Mesenchymal stem cell (in vitro differentiated cells and primary cell): Measurements from ENCODE around the gene NIN.
A peak's percentile ranks its signal among the peaks of the same experiment; 100 is the strongest.

ENCODE experiments used
- DNase-seq: peaks from one replicate; pipeline ENCODE4 v3.0.0-alpha.2; 2013
- H2AFZ ChIP-seq: one replicate; pipeline ENCODE4 v1.6.1; 2013; ENCODE audit warnings: low read depth, mild to moderate bottlenecking, control low read depth, inconsistent platforms, low read length, moderate library complexity
- H2AK5ac ChIP-seq: 2 replicates; pipeline ENCODE4 v1.6.1; 2013; ENCODE audit warnings: low read length, moderate library complexity, mild to moderate bottlenecking, inconsistent platforms; ENCODE audit not compliant: severe bottlenecking
- H2BK120ac ChIP-seq: one replicate; pipeline ENCODE4 v1.6.1; 2013; ENCODE audit warnings: low read depth, mild to moderate bottlenecking, inconsistent platforms, low read length, moderate library complexity
- H2BK12ac ChIP-seq, 2 experiments: one replicate each; pipeline ENCODE4 v1.6.1; 2013; ENCODE audit warnings: inconsistent platforms in 2 of 2, low read length in 2 of 2, mild to moderate bottlenecking in 2 of 2, moderate library complexity in 2 of 2, control low read depth in 1 of 2
- H2BK15ac ChIP-seq: one replicate; pipeline ENCODE4 v1.6.1; 2013; ENCODE audit warnings: mild to moderate bottlenecking, low read depth, inconsistent platforms; ENCODE audit not compliant: poor library complexity, severe bottlenecking
- H2BK5ac ChIP-seq: 2 replicates; pipeline ENCODE4 v1.6.1; 2013; ENCODE audit warnings: low read depth, mild to moderate bottlenecking, low read length, control low read depth, inconsistent platforms; ENCODE audit not compliant: poor library complexity, severe bottlenecking
- H3K14ac ChIP-seq, 2 experiments: one replicate each; pipeline ENCODE4 v1.6.1; 2013; ENCODE audit warnings: inconsistent platforms in 2 of 2, low read length in 2 of 2, control low read depth in 1 of 2, mild to moderate bottlenecking in 1 of 2, moderate library complexity in 1 of 2
- H3K18ac ChIP-seq, 2 experiments: one replicate each; pipeline ENCODE4 v1.6.1; 2013; ENCODE audit warnings: inconsistent platforms in 2 of 2, low read length in 2 of 2, control low read depth in 1 of 2, low read depth in 1 of 2, mild to moderate bottlenecking in 1 of 2
- H3K23ac ChIP-seq, 2 experiments: one replicate each; pipeline ENCODE4 v1.6.1; 2013; ENCODE audit warnings: inconsistent platforms in 2 of 2, low read length in 2 of 2, mild to moderate bottlenecking in 2 of 2, moderate library complexity in 2 of 2, control low read depth in 1 of 2
- H3K27ac ChIP-seq: 2 replicates; pipeline ENCODE4 v1.5.1; 2013; ENCODE audit warnings: mild to moderate bottlenecking, moderate library complexity, low read length, control low read depth, inconsistent platforms; ENCODE audit not compliant: poor library complexity, severe bottlenecking
- H3K27me3 ChIP-seq, 2 experiments: 2 replicates each; pipeline versions ENCODE4 v1.6.1 to v1.7.0; 2013; ENCODE audit warnings: low read length in 2 of 2, mild to moderate bottlenecking in 2 of 2, moderate library complexity in 2 of 2, control low read depth in 1 of 2, inconsistent platforms in 1 of 2; ENCODE audit not compliant: control insufficient read depth in 1 of 2, insufficient read depth in 1 of 2
- H3K36me3 ChIP-seq, 2 experiments: 2 replicates each; pipeline versions ENCODE4 v1.6.1 to v1.7.0; 2013; ENCODE audit warnings: low read length in 2 of 2, control low read depth in 1 of 2, inconsistent platforms in 1 of 2, low read depth in 1 of 2, mild to moderate bottlenecking in 1 of 2; ENCODE audit not compliant: insufficient read depth in 2 of 2, control insufficient read depth in 1 of 2
- H3K4ac ChIP-seq, 2 experiments: one replicate each; pipeline ENCODE4 v1.6.1; 2013; ENCODE audit warnings: inconsistent platforms in 2 of 2, low read length in 2 of 2, mild to moderate bottlenecking in 2 of 2, moderate library complexity in 2 of 2, control low read depth in 1 of 2, low read depth in 1 of 2
- H3K4me1 ChIP-seq: 2 replicates; pipeline ENCODE4 v1.6.1; 2013; ENCODE audit warnings: low read depth, low read length, control low read depth; ENCODE audit not compliant: control insufficient read depth, insufficient read depth
- H3K4me2 ChIP-seq: 2 replicates; pipeline ENCODE4 v1.6.1; 2013; ENCODE audit warnings: low read length, mild to moderate bottlenecking, inconsistent platforms; ENCODE audit not compliant: poor library complexity, severe bottlenecking
- H3K4me3 ChIP-seq, 2 experiments: 2 replicates each; pipeline versions ENCODE4 v1.5.1 to v1.7.0; 2013; ENCODE audit warnings: low read length in 2 of 2, mild to moderate bottlenecking in 2 of 2, control low read depth in 1 of 2, low read depth in 1 of 2; ENCODE audit not compliant: insufficient read depth in 1 of 2
- H3K79me1 ChIP-seq: replicated peaks from 2 replicates; pipeline ENCODE4 v1.6.1; 2013; ENCODE audit warnings: mild to moderate bottlenecking, control low read depth, low read length, inconsistent platforms; ENCODE audit not compliant: poor library complexity, severe bottlenecking
- H3K9ac ChIP-seq: 2 replicates; pipeline ENCODE4 v1.7.0; 2013; ENCODE audit warnings: mild to moderate bottlenecking, low read length, moderate library complexity
- H3K9me3 ChIP-seq: 2 replicates; pipeline ENCODE4 v1.7.0; 2013; ENCODE audit warnings: mild to moderate bottlenecking, low read length; ENCODE audit not compliant: control insufficient read depth
- H4K8ac ChIP-seq: one replicate; pipeline ENCODE4 v1.6.1; 2013; ENCODE audit warnings: inconsistent platforms, mild to moderate bottlenecking, low read length, moderate library complexity
- H4K91ac ChIP-seq: one replicate; pipeline ENCODE4 v1.6.1; 2013; ENCODE audit warnings: mild to moderate bottlenecking, low read length, inconsistent platforms
- WGBS: methylation state at CpG from one replicate; pipeline ENCODE4 v1.1.7; 2013; ENCODE audit warnings: mixed read lengths; 5-methylcytosine and 5-hydroxymethylcytosine counted together

NIN gene

GRCh38 chr14:50768680-50769079 is 62.3 kb downstream of the NIN start:
- no peak overlapping the region for H3K4me2 ChIP-seq
- H3K9ac ChIP-seq = no peak overlapping the region
- 39% methylated on average over 3 of the region's 3 CpGs for WGBS
- H2BK120ac ChIP-seq = no peak overlapping the region
- no peak overlapping the region for H3K4ac ChIP-seq
- no peak overlapping the region for H2BK12ac ChIP-seq
- H2AK5ac ChIP-seq = no peak overlapping the region
- peaks cover 6% of the 10 kb centered on the region for H3K4me1 ChIP-seq
- H2BK15ac ChIP-seq = no peak overlapping the region
- H3K18ac ChIP-seq = no peak overlapping the region
- H3K36me3 ChIP-seq = peaks cover 23 to 55% of the 10 kb centered on the region in 2 experiments
- no peak overlapping the region for H3K14ac ChIP-seq
- H3K9me3 ChIP-seq = no peaks in the 10 kb centered on the region
- no peak overlapping the region for H2AFZ ChIP-seq
- no peak overlapping the region for H3K4me3 ChIP-seq
- peak overlapping the region; percentile 1 for H3K27ac ChIP-seq
- H4K8ac ChIP-seq = no peak overlapping the region
- H2BK5ac ChIP-seq = no peak overlapping the region
- peak; percentile 31 for DNase-seq
- no peak overlapping the region for H3K23ac ChIP-seq
- H3K79me1 ChIP-seq = peaks cover 2% of the 10 kb centered on the region
- H4K91ac ChIP-seq = no peak overlapping the region
- H3K27me3 ChIP-seq = no peaks in the 10 kb centered on the region

- Histone ChIP-seq H2AFZ (no peak overlapping the region), H4K91ac (no peak overlapping the region), H3K14ac (no peak overlapping the region), H3K79me1 (peaks cover 3% of the 10 kb centered on the region), H3K18ac (no peak overlapping the region), H2BK5ac (no peak overlapping the region), H2AK5ac (no peak overlapping the region), H4K8ac (no peak overlapping the region), H3K4me3 (no peak overlapping the region), H3K23ac (no peak overlapping the region), H3K4me1 (peaks cover 7% of the 10 kb centered on the region), H2BK15ac (no peak overlapping the region), H3K36me3 (peaks cover 23 to 62% of the 10 kb centered on the region in 2 experiments), H2BK12ac (no peak overlapping the region), H3K9me3 (no peaks in the 10 kb centered on the region), H3K9ac (no peak overlapping the region), H3K27ac (peak overlapping the region; percentile 54), H2BK120ac (no peak overlapping the region), H3K4me2 (peak overlapping the region; percentile 44), H3K4ac (no peak overlapping the region), H3K27me3 (no peaks in the 10 kb centered on the region)
- DNase-seq = peak; percentile 48
- WGBS = 26% methylated on average over 5 of the region's 6 CpGs
Measured at GRCh38 chr14:50766338-50766886, 64.5 kb downstream of the NIN start.

- Histone ChIP-seq H3K14ac (no peak overlapping the region), H4K91ac (no peak overlapping the region), H2BK15ac (no peak overlapping the region), H3K79me1 (peaks cover 6% of the 10 kb centered on the region), H3K36me3 (peaks cover 13 to 59% of the 10 kb centered on the region in 2 experiments), H2AK5ac (no peak overlapping the region), H3K4ac (no peak overlapping the region), H3K9me3 (no peaks in the 10 kb centered on the region), H3K4me2 (no peak overlapping the region), H4K8ac (no peak overlapping the region), H2BK12ac (no peak overlapping the region), H3K9ac (peak overlapping the region; percentile 66), H2BK120ac (no peak overlapping the region), H3K4me1 (peaks cover 7% of the 10 kb centered on the region), H3K4me3 (peak overlapping the region in 1 of 2 experiments; percentile 24), H3K18ac (no peak overlapping the region), H3K27me3 (no peaks in the 10 kb centered on the region), H2AFZ (no peak overlapping the region), H3K23ac (no peak overlapping the region), H2BK5ac (no peak overlapping the region), H3K27ac (peak overlapping the region; percentile 58)
- DNase-seq = peak; percentile 53
- WGBS = 83% methylated on average over 12 of the region's 12 CpGs
Measured at GRCh38 chr14:50763382-50764007, 67.5 kb downstream of the NIN start.

GRCh38 chr14:50762931-50763300 is 68.0 kb downstream of the NIN start:
- Histone ChIP-seq H2BK15ac (no peak overlapping the region), H3K27me3 (no peaks in the 10 kb centered on the region), H2AFZ (no peak overlapping the region), H4K91ac (no peak overlapping the region), H3K18ac (peak overlapping the region in 1 of 2 experiments; percentile 5), H4K8ac (no peak overlapping the region), H3K27ac (peak overlapping the region; percentile 58), H2BK5ac (no peak overlapping the region), H3K4ac (no peak overlapping the region), H2AK5ac (no peak overlapping the region), H3K23ac (no peak overlapping the region), H2BK12ac (no peak overlapping the region), H3K14ac (no peak overlapping the region), H3K36me3 (peaks cover 13 to 61% of the 10 kb centered on the region in 2 experiments), H3K4me3 (peak overlapping the region in 1 of 2 experiments; percentile 24), H3K79me1 (peaks cover 6% of the 10 kb centered on the region), H3K4me1 (peaks cover 5% of the 10 kb centered on the region), H3K4me2 (no peak overlapping the region), H3K9ac (peak overlapping the region; percentile 66), H3K9me3 (no peaks in the 10 kb centered on the region), H2BK120ac (no peak overlapping the region)
- no peak for DNase-seq
- WGBS = 100% methylated on average over 1 of the region's 3 CpGs
